GM12873 (cell line): ENCODE data around the gene LRRC71.
A peak's percentile ranks its signal among the peaks of the same experiment; 100 is the strongest.

ENCODE experiments used
- TF ChIP-seq, protein P1 (sequence below): IDR thresholded peaks from 2 replicates; pipeline ENCODE4 v1.5.1; 2012; ENCODE audit warnings: low read depth, mild to moderate bottlenecking, moderate library complexity, low read length, control low read depth; ENCODE audit not compliant: insufficient read depth; ENCODE audit errors: missing control alignments

The LRRC71 gene

GRCh38 chr1:156909671-156910070 lies 10.8 kb upstream of the LRRC71 start:
- TF ChIP-seq, protein P1, sequence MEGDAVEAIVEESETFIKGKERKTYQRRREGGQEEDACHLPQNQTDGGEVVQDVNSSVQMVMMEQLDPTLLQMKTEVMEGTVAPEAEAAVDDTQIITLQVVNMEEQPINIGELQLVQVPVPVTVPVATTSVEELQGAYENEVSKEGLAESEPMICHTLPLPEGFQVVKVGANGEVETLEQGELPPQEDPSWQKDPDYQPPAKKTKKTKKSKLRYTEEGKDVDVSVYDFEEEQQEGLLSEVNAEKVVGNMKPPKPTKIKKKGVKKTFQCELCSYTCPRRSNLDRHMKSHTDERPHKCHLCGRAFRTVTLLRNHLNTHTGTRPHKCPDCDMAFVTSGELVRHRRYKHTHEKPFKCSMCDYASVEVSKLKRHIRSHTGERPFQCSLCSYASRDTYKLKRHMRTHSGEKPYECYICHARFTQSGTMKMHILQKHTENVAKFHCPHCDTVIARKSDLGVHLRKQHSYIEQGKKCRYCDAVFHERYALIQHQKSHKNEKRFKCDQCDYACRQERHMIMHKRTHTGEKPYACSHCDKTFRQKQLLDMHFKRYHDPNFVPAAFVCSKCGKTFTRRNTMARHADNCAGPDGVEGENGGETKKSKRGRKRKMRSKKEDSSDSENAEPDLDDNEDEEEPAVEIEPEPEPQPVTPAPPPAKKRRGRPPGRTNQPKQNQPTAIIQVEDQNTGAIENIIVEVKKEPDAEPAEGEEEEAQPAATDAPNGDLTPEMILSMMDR: no peak

- TF ChIP-seq, protein P1: peak; percentile 88
These were observed 10.1 kb upstream of the LRRC71 start for GRCh38 chr1:156910309-156910782.

DNA sequence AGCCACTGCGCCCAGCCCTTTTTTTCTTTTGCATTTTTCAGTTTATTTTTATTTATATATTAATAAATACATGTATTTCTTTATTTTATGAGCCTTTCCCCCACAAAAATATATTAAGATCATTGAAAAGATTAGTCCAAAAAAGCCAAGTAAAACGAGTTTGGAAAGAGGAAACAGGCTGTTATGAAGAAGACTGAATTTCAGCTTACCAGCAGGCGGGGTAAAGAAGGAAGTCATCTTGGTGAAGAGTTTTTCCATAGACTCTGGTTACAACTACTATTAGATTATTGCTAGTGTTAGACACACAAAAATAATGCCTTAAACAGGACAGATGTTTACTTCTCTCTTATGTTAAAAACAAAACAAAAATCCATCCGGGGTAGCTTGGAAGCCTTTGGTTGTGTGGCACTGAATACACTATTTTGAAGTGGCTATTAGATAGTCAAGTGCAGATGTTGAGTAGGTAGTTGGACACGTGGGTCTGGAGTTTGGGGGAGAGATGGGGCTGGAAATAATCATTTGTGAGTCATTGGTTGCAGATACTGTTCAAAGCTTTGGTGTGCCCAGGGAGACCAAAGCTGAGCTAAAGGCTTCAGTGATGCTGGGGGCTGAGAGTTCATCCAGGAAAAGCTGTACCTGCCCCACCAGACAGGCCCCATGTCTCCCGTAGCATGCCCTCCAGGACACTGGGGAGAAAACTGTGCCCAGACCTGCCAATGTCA lies 8.7 kb upstream of the LRRC71 start:
- TF ChIP-seq, protein P1: no peak

DNA sequence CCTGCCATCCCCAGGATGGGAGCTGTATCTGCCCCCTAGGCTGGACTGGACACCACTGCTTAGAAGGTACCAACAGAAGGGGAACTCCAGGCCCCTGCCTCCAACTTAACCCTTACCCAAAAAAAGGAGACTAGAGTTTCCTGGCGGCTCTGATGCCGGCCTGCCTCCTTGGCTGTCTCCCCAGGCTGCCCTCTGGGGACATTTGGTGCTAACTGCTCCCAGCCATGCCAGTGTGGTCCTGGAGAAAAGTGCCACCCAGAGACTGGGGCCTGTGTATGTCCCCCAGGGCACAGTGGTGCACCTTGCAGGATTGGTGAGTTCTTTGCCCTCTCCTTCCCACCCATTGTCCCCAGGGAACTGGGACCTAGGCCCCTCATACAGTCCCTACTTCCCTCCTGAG lies 8.1 kb upstream of the LRRC71 start:
- TF ChIP-seq, protein P1: no peak

- TF ChIP-seq, protein P1: peak; percentile 22
These were observed 7.3 kb upstream of the LRRC71 start for GRCh38 chr1:156912861-156913808.

GRCh38 chr1:156913809-156914387 lies 6.5 kb upstream of the LRRC71 start:
- TF ChIP-seq, protein P1: no peak

- TF ChIP-seq, protein P1: no peak
These were observed 6.0 kb upstream of the LRRC71 start for GRCh38 chr1:156914440-156914856.
